ENCODE measurements around the gene FZD2.
"Not testable (repeated sequence)": the region's sequence is repeated elsewhere in the genome, so short reads cannot be mapped to it uniquely, and the experiment has no call there.

The FZD2 gene

DNA sequence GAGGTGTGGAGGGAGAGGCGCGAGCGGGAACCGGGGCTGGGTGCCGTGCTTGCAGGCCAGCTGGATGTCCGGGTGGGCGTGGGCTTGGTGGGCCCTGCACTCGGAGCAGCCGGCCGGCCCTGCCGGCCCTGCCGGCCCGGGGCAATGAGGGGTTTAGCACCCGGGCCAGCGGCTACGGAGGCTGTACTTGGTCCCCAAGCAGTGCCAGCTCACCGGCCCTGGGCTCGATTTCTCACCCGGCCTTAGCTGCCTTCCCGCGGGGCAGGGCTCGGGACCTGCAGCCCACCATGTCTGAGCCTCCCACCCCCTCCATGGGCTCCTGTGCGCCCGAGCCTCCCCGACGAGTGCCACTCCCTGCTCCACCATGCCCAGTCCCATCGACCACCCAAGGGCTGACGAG, 29.3 kb upstream of the FZD2 start:
- TF ChIP-seq, protein P1, sequence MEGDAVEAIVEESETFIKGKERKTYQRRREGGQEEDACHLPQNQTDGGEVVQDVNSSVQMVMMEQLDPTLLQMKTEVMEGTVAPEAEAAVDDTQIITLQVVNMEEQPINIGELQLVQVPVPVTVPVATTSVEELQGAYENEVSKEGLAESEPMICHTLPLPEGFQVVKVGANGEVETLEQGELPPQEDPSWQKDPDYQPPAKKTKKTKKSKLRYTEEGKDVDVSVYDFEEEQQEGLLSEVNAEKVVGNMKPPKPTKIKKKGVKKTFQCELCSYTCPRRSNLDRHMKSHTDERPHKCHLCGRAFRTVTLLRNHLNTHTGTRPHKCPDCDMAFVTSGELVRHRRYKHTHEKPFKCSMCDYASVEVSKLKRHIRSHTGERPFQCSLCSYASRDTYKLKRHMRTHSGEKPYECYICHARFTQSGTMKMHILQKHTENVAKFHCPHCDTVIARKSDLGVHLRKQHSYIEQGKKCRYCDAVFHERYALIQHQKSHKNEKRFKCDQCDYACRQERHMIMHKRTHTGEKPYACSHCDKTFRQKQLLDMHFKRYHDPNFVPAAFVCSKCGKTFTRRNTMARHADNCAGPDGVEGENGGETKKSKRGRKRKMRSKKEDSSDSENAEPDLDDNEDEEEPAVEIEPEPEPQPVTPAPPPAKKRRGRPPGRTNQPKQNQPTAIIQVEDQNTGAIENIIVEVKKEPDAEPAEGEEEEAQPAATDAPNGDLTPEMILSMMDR (IDR thresholded peaks at IDR 0.05; ENCODE audit: low read depth, low read length, missing control alignments), result no peak
- no peak overlapping the region for H3K4me3 ChIP-seq (replicated peaks; ENCODE audit: low read depth, low read length)
- DNase-seq (ENCODE audit: extremely low read depth, low read depth), result no peak

DNA sequence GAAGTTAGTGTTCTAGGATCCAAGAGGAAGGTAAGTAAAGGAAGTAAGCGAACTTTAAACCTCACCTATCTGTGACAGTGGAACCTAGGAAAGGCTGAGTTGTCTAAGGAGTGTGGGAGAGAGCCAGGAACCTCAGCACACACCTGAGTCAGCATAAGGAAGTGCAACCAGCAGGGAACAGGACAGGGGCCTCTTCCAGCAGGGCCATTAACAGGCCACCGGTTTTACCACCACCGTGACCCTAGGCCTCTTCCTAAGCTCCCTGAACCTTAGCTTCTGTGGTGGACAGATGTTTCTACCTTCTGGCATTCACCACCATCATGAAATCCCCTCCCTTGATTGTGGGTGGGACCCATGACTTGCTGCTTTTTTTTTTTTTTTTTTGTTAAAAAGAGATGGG, 27.4 kb upstream of the FZD2 start:
- no peak overlapping the region for H3K4me3 ChIP-seq (replicated peaks; ENCODE audit: low read depth, low read length)
- TF ChIP-seq, protein P1 (IDR thresholded peaks at IDR 0.05; ENCODE audit: low read depth, low read length, missing control alignments), result no peak

DNA sequence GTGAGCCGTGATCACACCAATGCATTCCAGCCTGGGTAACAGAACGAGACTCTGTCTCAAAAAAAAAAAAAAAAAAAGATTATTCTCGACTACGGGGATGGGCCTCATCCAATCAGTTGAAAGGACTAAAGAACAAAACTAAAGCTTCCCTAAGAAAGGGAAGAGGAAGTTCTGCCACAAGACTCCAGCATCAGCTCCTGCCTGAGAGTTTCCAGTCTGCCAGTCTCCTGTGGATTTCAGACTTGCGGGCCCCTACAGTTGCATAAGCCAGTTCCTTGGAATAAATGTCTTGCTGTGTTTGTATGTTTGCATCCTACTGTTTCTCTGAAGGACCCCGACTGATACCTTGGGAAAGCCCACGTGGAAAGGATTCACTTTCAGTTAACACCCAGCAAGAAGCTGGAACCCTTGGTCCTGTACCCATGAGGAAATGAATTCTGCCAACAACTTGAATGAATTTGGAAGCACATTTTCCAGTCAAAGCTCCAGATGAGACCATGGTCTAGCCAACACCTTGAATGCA, 26.3 kb upstream of the FZD2 start:
- TF ChIP-seq, protein P1 (IDR thresholded peaks at IDR 0.05; ENCODE audit: low read depth, low read length, missing control alignments), result no peak
- no peak for DNase-seq (ENCODE audit: extremely low read depth, low read depth)
- no peak overlapping the region for H3K4me3 ChIP-seq (replicated peaks; ENCODE audit: low read depth, low read length)

More for the DNA sequence above, 27.4 kb upstream of the FZD2 start:
- no peak for DNase-seq (ENCODE audit: extremely low read depth, low read depth)

DNA sequence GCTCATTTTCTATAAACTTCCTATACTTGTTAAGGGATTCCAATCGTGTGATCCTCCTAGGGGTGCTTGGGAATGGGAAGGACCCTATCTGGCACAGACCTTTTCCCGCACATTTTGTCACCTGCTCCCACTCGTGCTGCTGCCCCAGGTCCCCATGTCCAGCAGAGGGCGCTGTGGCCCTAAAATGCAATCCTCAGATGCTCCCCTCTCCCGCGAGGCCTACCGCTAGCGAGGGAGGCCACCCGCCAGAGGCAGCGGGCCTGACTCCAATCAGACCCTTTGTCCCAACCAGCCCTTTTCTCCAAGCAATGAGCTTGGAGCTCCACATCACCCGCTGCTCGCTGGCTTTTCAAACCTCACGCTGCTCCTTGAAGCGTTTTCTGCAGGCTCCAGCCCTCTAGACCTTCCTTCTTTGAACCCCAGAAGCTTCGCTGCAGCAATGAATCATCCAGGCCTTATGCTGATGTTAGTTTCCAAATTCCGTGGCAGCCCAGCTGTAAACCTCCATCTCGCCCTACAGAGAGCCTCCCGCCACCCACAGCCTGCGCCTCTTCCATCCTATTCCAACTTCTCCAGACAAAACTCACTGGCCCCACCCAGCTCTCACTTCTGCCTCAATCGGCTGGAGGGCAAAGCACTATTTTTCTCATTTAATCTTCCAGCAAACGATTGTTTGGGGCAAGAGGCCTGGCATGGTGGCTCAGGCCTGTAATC, 23.6 kb upstream of the FZD2 start:
- peak; percentile 79 for DNase-seq (ENCODE audit: extremely low read depth, low read depth)
- TF ChIP-seq, protein P1 (IDR thresholded peaks at IDR 0.05; ENCODE audit: low read depth, low read length, missing control alignments), result peak; percentile 96
- no peak overlapping the region for H3K4me3 ChIP-seq (replicated peaks; ENCODE audit: low read depth, low read length)

GRCh38 chr17:44536090-44536953, 21.0 kb upstream of the FZD2 start:
- TF ChIP-seq, protein P1 (IDR thresholded peaks at IDR 0.05; ENCODE audit: low read depth, low read length, missing control alignments), result no peak
- DNase-seq (ENCODE audit: extremely low read depth, low read depth), result no peak
- H3K4me3 ChIP-seq (replicated peaks; ENCODE audit: low read depth, low read length), result no peak overlapping the region

GRCh38 chr17:44537922-44538321, 19.4 kb upstream of the FZD2 start:
- H3K4me3 ChIP-seq (replicated peaks; ENCODE audit: low read depth, low read length); DNase-seq (ENCODE audit: extremely low read depth, low read depth): not testable (repeated sequence)

DNA sequence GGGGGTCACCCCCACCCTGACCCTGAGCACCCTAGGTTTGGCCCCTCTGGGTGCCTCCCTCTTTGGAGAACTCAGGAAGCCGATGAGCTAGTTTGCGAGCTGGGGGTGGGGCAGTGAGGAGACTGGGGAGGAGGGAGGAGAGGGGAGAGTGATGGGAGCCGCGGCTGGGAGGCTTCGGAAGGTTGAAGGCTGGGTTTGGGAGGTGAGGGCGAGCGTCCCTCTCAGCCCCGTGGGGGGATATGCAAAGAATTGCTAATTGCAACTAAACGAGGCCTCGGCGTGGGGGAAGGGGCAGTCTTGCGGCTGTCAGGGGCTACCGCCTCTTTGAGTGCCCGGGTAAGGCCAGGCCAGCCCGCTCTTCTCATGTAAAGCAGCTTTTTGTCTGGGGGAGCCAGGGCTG, 17.6 kb upstream of the FZD2 start:
- no peak overlapping the region for H3K4me3 ChIP-seq (replicated peaks; ENCODE audit: low read depth, low read length)
- no peak for DNase-seq (ENCODE audit: extremely low read depth, low read depth)
- TF ChIP-seq, protein P1 (IDR thresholded peaks at IDR 0.05; ENCODE audit: low read depth, low read length, missing control alignments), result no peak
